Pericardium fibroblast (primary cell): ENCODE measurements around the gene SLCO6A1. TPM values are rescaled to one million over a fixed set of nuclear protein-coding genes. Genes with fewer than 3 reads are reported as not detected.

Experiments
- total RNA-seq: library from RNA; depleted of rRNA; stranded (reverse); fragments of >200 nt; gene quantifications from 2 replicates; pipeline ENCODE4 v1.2.3, GENCODE V29; 2015

The SLCO6A1 gene
- total RNA-seq: not detected in 2 replicates

GRCh38 chr5:102498271-102499034, at the start of gene SLCO6A1:
SLCO6A1 (minus strand) TSS chr5:102499001; CDS start chr5:102498844, 157 bp downstream.

Other genes starting within 250 kb of the SLCO6A1 start
- gene SLCO4C1, start 202.7 kb downstream of the SLCO6A1 start, total RNA-seq: 0.51 and 0.58 TPM in 2 replicates